Chondrocyte (in vitro differentiated cells): Measurements from ENCODE around the gene AHRR. TPM values are rescaled to one million over a fixed set of nuclear protein-coding genes. Genes with fewer than 3 reads are reported as not detected.

Experiments used
- DNase-seq: peaks from one replicate; pipeline ENCODE4 v3.0.0; 2021; ENCODE audit warnings: mixed read lengths, low spot score
- H3K27ac Mint-ChIP-seq: one replicate; pipeline ENCODE4 v1.8.0; 2021; ENCODE audit warnings: mild to moderate bottlenecking, moderate library complexity, mixed read lengths; ENCODE audit not compliant: unreplicated experiment
- H3K27me3 Mint-ChIP-seq: 2 replicates; pipeline ENCODE4 v1.8.0; 2021; ENCODE audit warnings: low read depth, mixed read lengths
- H3K36me3 Mint-ChIP-seq: 2 replicates; pipeline ENCODE4 v1.8.0; 2021; ENCODE audit warnings: low read depth, mixed read lengths
- H3K4me1 Mint-ChIP-seq: 2 replicates; pipeline ENCODE4 v1.8.0; 2021; ENCODE audit warnings: low read depth, mild to moderate bottlenecking, mixed read lengths
- H3K4me3 Mint-ChIP-seq: one replicate; pipeline ENCODE4 v1.8.0; 2021; ENCODE audit warnings: mild to moderate bottlenecking, moderate library complexity, mixed read lengths; ENCODE audit not compliant: unreplicated experiment
- H3K9me3 Mint-ChIP-seq: 2 replicates; pipeline ENCODE4 v1.8.0; 2021; ENCODE audit warnings: low read depth, mixed read lengths
- CTCF ChIP-seq: fragments of 200-600 bp; sonication (generic); IDR thresholded peaks from 2 replicates; pipeline ENCODE4 v1.5.0; 2021; ENCODE audit warnings: antibody characterized with exemption, mild to moderate bottlenecking, moderate library complexity
- total RNA-seq: library from RNA; stranded (reverse); gene quantifications from 3 replicates; pipeline ENCODE4 v1.2.1, GENCODE V29; 2021

AHRR gene
- total RNA-seq, 1 donor from 2014 or later = 17.3 TPM

DNA sequence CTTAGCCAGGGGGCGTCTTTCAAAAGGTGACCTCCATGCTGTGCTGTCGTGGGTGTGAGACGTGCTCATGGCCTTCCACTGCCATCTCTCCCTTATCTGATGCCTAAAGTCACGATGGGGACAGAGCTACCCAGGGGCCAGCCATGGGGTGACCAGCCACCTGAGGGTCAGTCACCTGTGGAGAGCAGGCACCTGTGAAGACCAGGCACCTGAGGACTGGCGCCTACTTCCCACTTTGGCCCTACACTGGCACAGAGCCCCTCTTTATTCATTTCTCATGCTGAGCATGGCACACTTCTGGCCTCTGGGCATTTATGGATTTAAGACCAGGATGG lies 115.1 kb downstream of the AHRR start:
- no peak overlapping the region for H3K4me3 Mint-ChIP-seq
- H3K36me3 Mint-ChIP-seq = peaks cover 3% of the 10 kb centered on the region
- TF ChIP-seq CTCF = no peak
- H3K4me1 Mint-ChIP-seq = peaks cover 5% of the 10 kb centered on the region
- DNase-seq = no peak
- no peaks in the 10 kb centered on the region for H3K9me3 Mint-ChIP-seq
- H3K27me3 Mint-ChIP-seq = no peaks in the 10 kb centered on the region
- H3K27ac Mint-ChIP-seq = no peak overlapping the region

DNA sequence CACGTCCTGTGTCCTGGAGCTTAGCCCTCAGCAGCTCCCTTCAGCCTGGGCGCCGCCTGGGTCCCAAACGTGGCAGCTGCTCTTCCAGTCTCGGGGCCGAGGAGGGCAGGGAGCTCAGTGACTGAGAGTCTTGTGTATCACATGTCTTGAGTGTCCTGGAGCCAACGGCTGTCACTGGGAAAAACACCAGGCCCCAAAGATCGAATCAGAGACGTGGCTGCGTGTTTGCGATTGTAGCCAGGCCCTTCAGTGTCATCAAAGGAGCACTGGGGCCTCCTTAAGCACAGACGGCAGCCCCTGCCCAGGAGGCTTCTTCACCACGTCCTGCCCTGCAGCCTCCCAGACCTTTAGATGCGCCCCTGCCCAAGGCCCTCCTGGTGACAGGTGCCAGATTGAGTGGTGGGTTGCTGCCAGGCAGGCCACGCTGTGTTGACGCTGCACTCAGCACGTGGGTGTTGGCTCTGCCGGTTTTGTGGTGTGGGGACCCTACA lies 115.8 kb downstream of the AHRR start:
- H3K9me3 Mint-ChIP-seq = no peaks in the 10 kb centered on the region
- no peaks in the 10 kb centered on the region for H3K27me3 Mint-ChIP-seq
- TF ChIP-seq CTCF = no peak
- no peak overlapping the region for H3K27ac Mint-ChIP-seq
- peak; percentile 71 for DNase-seq
- H3K36me3 Mint-ChIP-seq = peaks cover 2% of the 10 kb centered on the region
- no peak overlapping the region for H3K4me3 Mint-ChIP-seq
- H3K4me1 Mint-ChIP-seq = peaks cover 11% of the 10 kb centered on the region

GRCh38 chr5:438481-438981 lies 117.0 kb downstream of the AHRR start:
- no peak for DNase-seq
- H3K9me3 Mint-ChIP-seq = no peaks in the 10 kb centered on the region
- no peak overlapping the region for H3K4me3 Mint-ChIP-seq
- no peak overlapping the region for H3K27ac Mint-ChIP-seq
- H3K27me3 Mint-ChIP-seq = no peaks in the 10 kb centered on the region
- H3K4me1 Mint-ChIP-seq = peaks cover 16% of the 10 kb centered on the region
- no peaks in the 10 kb centered on the region for H3K36me3 Mint-ChIP-seq
- no peak for TF ChIP-seq CTCF

GRCh38 chr5:439181-439580 lies 117.7 kb downstream of the AHRR start:
- Mint-ChIP-seq H3K27ac (no peak overlapping the region), H3K27me3 (no peaks in the 10 kb centered on the region)

GRCh38 chr5:439636-440035 lies 118.1 kb downstream of the AHRR start:
- H3K4me1 Mint-ChIP-seq = peaks cover 27% of the 10 kb centered on the region
- H3K4me3 Mint-ChIP-seq = no peak overlapping the region
- no peak overlapping the region for H3K27ac Mint-ChIP-seq
- TF ChIP-seq CTCF = no peak
- DNase-seq = no peak
- no peaks in the 10 kb centered on the region for H3K9me3 Mint-ChIP-seq
- H3K27me3 Mint-ChIP-seq = no peaks in the 10 kb centered on the region
- no peaks in the 10 kb centered on the region for H3K36me3 Mint-ChIP-seq

More at GRCh38 chr5:439181-439580, 117.7 kb downstream of the AHRR start:
- no peaks in the 10 kb centered on the region for H3K36me3 Mint-ChIP-seq
- H3K4me1 Mint-ChIP-seq = peaks cover 23% of the 10 kb centered on the region
- no peak overlapping the region for H3K4me3 Mint-ChIP-seq
- no peaks in the 10 kb centered on the region for H3K9me3 Mint-ChIP-seq
- no peak for TF ChIP-seq CTCF
- no peak for DNase-seq
